SU-DHL-6 (cell line): ENCODE data around the gene SPDEF.

Source experiments
- CTCF ChIP-seq: fragments of 200-600 bp; sonication (generic); IDR thresholded peaks from one replicate; pipeline ENCODE4 v1.5.1; 2017; ENCODE audit warnings: antibody characterized with exemption, mild to moderate bottlenecking, low read length, moderate library complexity; ENCODE audit not compliant: insufficient read depth, poor library complexity, severe bottlenecking
- EZH2phosphoT487 ChIP-seq: fragments of 200-600 bp; sonication (generic), shearing (Covaris generic); conservative IDR thresholded peaks from 2 replicates; pipeline ENCODE4 v1.6.1; 2018; ENCODE audit warnings: mild to moderate bottlenecking, antibody characterized with exemption, low read length, moderate library complexity, mixed read lengths

GRCh38 chr6:34568341-34569201 is 12.4 kb upstream of the SPDEF start:
- TF ChIP-seq CTCF = no peak
- TF ChIP-seq EZH2phosphoT487 = no peak
